Natural killer cell (primary cell): ENCODE measurements around the gene OGFR. TPM values are rescaled to one million over a fixed set of nuclear protein-coding genes. Genes with fewer than 3 reads are reported as not detected.

Experiments
- ATAC-seq, 3 donors: fragments of 150-1000 bp in 2 of 3; fragments of 200-7000 bp in 1 of 3; cut with Tn5 transposase; 1 replicate in 1 of 3; 2 replicates in 2 of 3; pipeline ENCODE4 v1.10.0; 2021; ENCODE audit warnings: mild to moderate bottlenecking in 2 of 3, moderate library complexity in 2 of 3
- DNase-seq, 2 donors: peaks; one replicate each; pipeline versions ENCODE4 v3.0.0 to v3.0.0-alpha.2; 2013 to 2021; ENCODE audit warnings: mixed read lengths in 1 of 2
- H3K27ac ChIP-seq: one replicate; pipeline ENCODE4 v1.5.1; 2013; ENCODE audit warnings: mild to moderate bottlenecking, low read length
- H3K27me3 ChIP-seq: one replicate; pipeline ENCODE4 v1.6.1; 2013; ENCODE audit warnings: low read length; ENCODE audit not compliant: control insufficient read depth, insufficient read depth
- H3K36me3 ChIP-seq: one replicate; pipeline ENCODE4 v1.6.1; 2013; ENCODE audit warnings: low read length; ENCODE audit not compliant: control insufficient read depth, insufficient read depth
- H3K4me1 ChIP-seq: one replicate; pipeline ENCODE4 v1.6.1; 2013; ENCODE audit warnings: low read length; ENCODE audit not compliant: control insufficient read depth, insufficient read depth
- H3K4me3 ChIP-seq: one replicate; pipeline ENCODE4 v1.5.1; 2013; ENCODE audit warnings: low read length
- H3K9me3 ChIP-seq: one replicate; pipeline ENCODE4 v1.6.1; 2013; ENCODE audit warnings: low read length; ENCODE audit not compliant: control insufficient read depth, insufficient read depth
- H3K27ac Mint-ChIP-seq, 2 donors: one replicate each; pipeline ENCODE4 v1.8.0; 2022; ENCODE audit warnings: mild to moderate bottlenecking in 2 of 2, mixed read lengths in 2 of 2, moderate library complexity in 1 of 2
- H3K27me3 Mint-ChIP-seq, 2 donors: one replicate each; pipeline ENCODE4 v1.8.0; 2022; ENCODE audit warnings: low read depth in 2 of 2, mixed read lengths in 2 of 2
- H3K36me3 Mint-ChIP-seq: one replicate; pipeline ENCODE4 v1.8.0; 2022; ENCODE audit warnings: mixed read lengths
- H3K4me1 Mint-ChIP-seq, 2 donors: one replicate each; pipeline ENCODE4 v1.8.0; 2022; ENCODE audit warnings: mixed read lengths in 2 of 2
- H3K4me3 Mint-ChIP-seq: one replicate; pipeline ENCODE4 v1.8.0; 2022; ENCODE audit warnings: mild to moderate bottlenecking, moderate library complexity, mixed read lengths
- H3K9me3 Mint-ChIP-seq, 2 donors: one replicate each; pipeline ENCODE4 v1.8.0; 2022; ENCODE audit warnings: mixed read lengths in 2 of 2
- CTCF ChIP-seq: fragments of 200-600 bp; IDR thresholded peaks from one replicate; pipeline ENCODE4 v1.8.0; 2022; ENCODE audit warnings: antibody characterized with exemption
- WGBS: methylation state at CpG from one replicate; pipeline ENCODE4 v1.1.7; 2013; ENCODE audit warnings: missing lambda C conversion rate; ENCODE audit not compliant: insufficient coverage; 5-methylcytosine and 5-hydroxymethylcytosine counted together
- intact Hi-C: fragments of 100-400 bp; cut with micrococcal nuclease; formaldehyde crosslinking; loops from one replicate; pipeline ENCODE4 v1.14.2; 2022
- total RNA-seq, 4 donors: library from RNA; stranded (reverse); fragments of 120-200 nt in 1 of 4; gene quantifications; one replicate each; pipeline versions ENCODE4 v1.2.3 to v1.2.4, GENCODE V29; 2013 to 2022

Gene OGFR
- total RNA-seq, 3 donors from 2014 or later (not counting 1 experiment from before 2014, with no cell fraction given), result 71.0 to 84.0 (median 83.0) TPM

- Histone ChIP-seq H3K9me3 (peaks cover 3% of the 10 kb centered on the region), H3K4me1 (peaks cover 10% of the 10 kb centered on the region), H3K4me3 (peak overlapping the region; percentile 13), H3K27me3 (no peaks in the 10 kb centered on the region), H3K36me3 (peaks cover 5% of the 10 kb centered on the region), H3K27ac (no peak overlapping the region)
- Mint-ChIP-seq H3K9me3 (no peaks in the 10 kb centered on the region), H3K27me3 (no peaks in the 10 kb centered on the region), H3K27ac (peak overlapping the region; percentile 31 to 34), H3K4me3 (peak overlapping the region; percentile 67), H3K4me1 (peaks cover 13 to 28% of the 10 kb centered on the region in 2 donors), H3K36me3 (peaks cover 6% of the 10 kb centered on the region)
- WGBS, result 30% methylated on average over 24 of the region's 24 CpGs
- TF ChIP-seq CTCF, result no peak
- ATAC-seq (no peak), DNase-seq (peak in 1 of 2 donors; percentile 23)
- intact Hi-C loops, result loop anchor here (5.0 kb wide), 1 partner anchor 67 kb away; the partner anchor contains the start of gene DIDO1
These were observed 55.8 kb downstream of the OGFR start for GRCh38 chr20:62860391-62860923.

- under 1% methylated on average over 129 of the region's 129 CpGs for WGBS
- ATAC-seq (peak; percentile 29 to 44 (median 35)), DNase-seq (peak; percentile 57 to 77)
- no peak for TF ChIP-seq CTCF
- Histone ChIP-seq H3K36me3 (peaks cover 5% of the 10 kb centered on the region), H3K27ac (no peak overlapping the region), H3K4me1 (peaks cover 10% of the 10 kb centered on the region), H3K27me3 (no peaks in the 10 kb centered on the region), H3K4me3 (peak overlapping the region; percentile 23), H3K9me3 (peaks cover 3% of the 10 kb centered on the region)
- no peaks in the 10 kb centered on the region for H3K9me3 Mint-ChIP-seq
- H3K4me1 Mint-ChIP-seq, result peaks cover 13 to 28% of the 10 kb centered on the region in 2 donors
- intact Hi-C loops, result loop anchor here (5.0 kb wide), 1 partner anchor 66 kb away; the partner anchor contains the start of gene DIDO1
- H3K4me3 Mint-ChIP-seq, result no peak overlapping the region
- no peak overlapping the region for H3K27ac Mint-ChIP-seq
- H3K36me3 Mint-ChIP-seq, result peaks cover 6% of the 10 kb centered on the region
- no peaks in the 10 kb centered on the region for H3K27me3 Mint-ChIP-seq
These were observed 56.5 kb downstream of the OGFR start for GRCh38 chr20:62860924-62861691.

GRCh38 chr20:62861726-62862336, 57.2 kb downstream of the OGFR start, which contains the start of gene TCFL5:
Gene TCFL5, minus strand, starts transcription at chr20:62861822. Its CDS starts 152 bp downstream, at chr20:62861670.
- Mint-ChIP-seq H3K9me3 (no peaks in the 10 kb centered on the region), H3K4me3 (peak within 1 kb of the TSS; percentile 78), H3K4me1 (peaks cover 13 to 28% of the 10 kb centered on the region in 2 donors), H3K36me3 (peaks cover 6% of the 10 kb centered on the region), H3K27me3 (no peaks in the 10 kb centered on the region), H3K27ac (peak within 1 kb of the TSS; percentile 50 to 51)
- Histone ChIP-seq H3K9me3 (peaks cover 3% of the 10 kb centered on the region), H3K4me3 (peak within 1 kb of the TSS; percentile 23), H3K27ac (peak within 1 kb of the TSS; percentile 45), H3K4me1 (peaks cover 10% of the 10 kb centered on the region), H3K36me3 (peaks cover 4% of the 10 kb centered on the region), H3K27me3 (no peaks in the 10 kb centered on the region)
- no peak for TF ChIP-seq CTCF
- 9% methylated on average over 70 of the region's 70 CpGs for WGBS
- ATAC-seq (peak; percentile 89 to 99 (median 91)), DNase-seq (peak; percentile 94 to 97)
- intact Hi-C loops, result loop anchor here (2.0 to 5.0 kb wide), 2 partner anchors 65 to 67 kb away; partner anchors contain the start of gene DIDO1

Other genes with a start within 250 kb of the OGFR start
- gene SLCO4A1, start 162.3 kb upstream of the OGFR start, total RNA-seq, result 1 to 10 TPM in 2 of 3 donors, under 1 TPM in 1; 0.59 to 1.4 (median 1.1) TPM
- under 1 TPM in 2 of 3 donors, not detected in 1; 0.11 to 0.45 TPM for gene NTSR1, start 96.0 kb upstream of the OGFR start, total RNA-seq
- gene MRGBP, start 8.4 kb upstream of the OGFR start, total RNA-seq, result 10 to 100 TPM in 2 of 3 donors, 1 to 10 TPM in 1; 8.3 to 12.8 (median 10.0) TPM
- 1 to 10 TPM in 1 of 3 donors, not detected in 2; 1.9 TPM for gene COL9A3, start 12.2 kb downstream of the OGFR start, total RNA-seq
- gene TCFL5, start 57.0 kb downstream of the OGFR start, total RNA-seq, result 1 to 10 TPM; 5.1 to 8.0 (median 6.4) TPM
- gene DIDO1, start 121.7 kb downstream of the OGFR start, total RNA-seq, result 100 to 1,000 TPM in 1 of 3 donors, 10 to 100 TPM in 2; 79.5 to 116 (median 83.4) TPM
- gene GID8, start 133.3 kb downstream of the OGFR start, total RNA-seq, result 10 to 100 TPM; 45.1 to 60.1 (median 53.1) TPM
- gene SLC17A9, start 147.9 kb downstream of the OGFR start, total RNA-seq, result 10 to 100 TPM; 22.3 to 24.0 (median 23.8) TPM
- gene BHLHE23, start 202.1 kb downstream of the OGFR start, total RNA-seq, result not detected